ENCODE results near the gene FAM221B.

The FAM221B gene

GRCh38 chr9:35839926-35840325, 11.4 kb upstream of the FAM221B start:
- DNase-seq (ENCODE audit: insufficient read length, low spot score): no peak
- TF ChIP-seq CTCF (IDR thresholded peaks at IDR 0.05; ENCODE audit: insufficient read depth, missing control alignments): no peak
- no peak for FAIRE-seq

GRCh38 chr9:35836595-35836994, 8.1 kb upstream of the FAM221B start:
- DNase-seq (ENCODE audit: insufficient read length, low spot score) (no peak), FAIRE-seq (no peak)
- no peak for TF ChIP-seq CTCF (IDR thresholded peaks at IDR 0.05; ENCODE audit: insufficient read depth, missing control alignments)

GRCh38 chr9:35835766-35836165, 7.2 kb upstream of the FAM221B start:
- no peak for DNase-seq (ENCODE audit: insufficient read length, low spot score)
- no peak for FAIRE-seq
- no peak for TF ChIP-seq CTCF (IDR thresholded peaks at IDR 0.05; ENCODE audit: insufficient read depth, missing control alignments)

GRCh38 chr9:35835216-35835632, 6.7 kb upstream of the FAM221B start:
- peak; percentile 22 for TF ChIP-seq CTCF (IDR thresholded peaks at IDR 0.05; ENCODE audit: insufficient read depth, missing control alignments)
- FAIRE-seq (no peak), DNase-seq (ENCODE audit: insufficient read length, low spot score) (no peak)

GRCh38 chr9:35834260-35835215, 6.0 kb upstream of the FAM221B start:
- DNase-seq (ENCODE audit: insufficient read length, low spot score) (no peak), FAIRE-seq (no peak)
- TF ChIP-seq CTCF (IDR thresholded peaks at IDR 0.05; ENCODE audit: insufficient read depth, missing control alignments): no peak

GRCh38 chr9:35832814-35833213, 4.3 kb upstream of the FAM221B start:
- FAIRE-seq (no peak), DNase-seq (ENCODE audit: insufficient read length, low spot score) (no peak)
- no peak for TF ChIP-seq CTCF (IDR thresholded peaks at IDR 0.05; ENCODE audit: insufficient read depth, missing control alignments)

GRCh38 chr9:35831040-35831439, 2.5 kb upstream of the FAM221B start:
- DNase-seq (ENCODE audit: insufficient read length, low spot score) (no peak), FAIRE-seq (no peak)
- TF ChIP-seq CTCF (IDR thresholded peaks at IDR 0.05; ENCODE audit: insufficient read depth, missing control alignments): no peak

All from D721Med (cell line).